Measurements from ENCODE around the gene SMARCC2.
"Not testable (repeated sequence)": the region's sequence is repeated elsewhere in the genome, so short reads cannot be mapped to it uniquely, and the experiment has no call there.

SMARCC2 gene

GRCh38 chr12:56165369-56165768 lies 23.9 kb downstream of the SMARCC2 start:
- no peak for DNase-seq (ENCODE audit: low read depth in 4 of 4, low spot score in 1 of 4)

DNA sequence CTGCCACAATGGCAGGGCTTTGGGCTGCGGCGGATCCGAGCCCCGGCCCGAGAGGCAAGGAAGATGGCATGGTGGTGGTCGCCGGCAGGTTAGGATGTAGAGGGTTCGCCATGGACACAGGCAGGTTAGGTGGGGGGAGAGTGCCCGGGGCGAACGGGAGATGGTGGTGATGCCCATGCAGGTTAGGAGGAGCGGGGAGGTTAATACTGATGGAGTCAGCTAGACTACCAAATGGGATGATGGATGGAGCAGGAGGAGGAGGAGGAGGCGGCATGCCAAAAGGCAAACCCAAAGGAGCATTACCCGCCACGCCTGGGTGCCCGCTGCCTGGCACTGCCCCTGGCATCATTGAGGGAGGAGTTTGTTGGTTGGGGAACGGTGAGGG lies 24.9 kb downstream of the SMARCC2 start:
- DNase-seq (ENCODE audit: low read depth in 4 of 4, low spot score in 1 of 4), result no peak

DNA sequence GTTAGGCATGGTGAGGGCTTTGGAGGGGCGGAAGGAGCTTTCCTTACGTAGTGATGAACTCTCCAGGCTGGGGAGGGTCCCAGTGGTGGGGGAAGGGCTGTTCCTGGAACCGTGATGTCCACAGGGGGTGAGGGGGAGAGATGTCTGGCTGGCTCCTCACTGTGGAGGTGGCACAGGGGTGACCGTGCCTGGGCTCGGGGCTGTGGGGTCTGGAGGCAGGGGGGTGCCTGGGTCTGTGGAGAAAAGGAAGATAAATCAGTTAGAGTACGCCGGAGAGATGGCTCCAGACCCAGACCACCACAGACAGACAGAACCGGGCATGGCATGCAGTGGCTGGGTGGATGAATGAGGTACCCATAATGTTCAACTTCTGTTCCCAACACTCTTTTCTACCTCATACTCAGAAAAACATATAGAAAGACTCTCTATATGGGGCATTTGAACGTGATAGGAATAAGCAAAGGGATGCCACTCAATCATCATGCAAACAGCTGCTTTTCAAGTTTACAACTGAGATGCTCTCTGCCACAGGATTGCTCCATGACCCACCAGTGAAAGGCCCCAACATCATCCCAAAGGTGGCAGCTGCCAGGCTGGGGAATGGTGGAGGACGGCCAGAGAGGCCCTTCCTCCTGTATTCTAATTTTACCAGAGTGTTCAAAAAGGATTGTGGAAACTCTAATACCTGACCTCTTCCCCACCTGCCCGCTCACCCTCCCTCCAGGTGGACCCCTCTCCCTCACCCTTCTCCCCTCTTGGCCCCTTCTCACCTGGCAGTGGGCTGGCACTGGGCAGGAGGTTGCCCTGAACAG lies 25.5 kb downstream of the SMARCC2 start:
- no peak for DNase-seq (ENCODE audit: low read depth in 4 of 4, low spot score in 1 of 4)

GRCh38 chr12:56162468-56163290 lies 26.6 kb downstream of the SMARCC2 start:
- no peak for DNase-seq (ENCODE audit: low read depth in 4 of 4, low spot score in 1 of 4)

- no peak for DNase-seq (ENCODE audit: low read depth in 4 of 4, low spot score in 1 of 4)
These were observed 27.5 kb downstream of the SMARCC2 start for GRCh38 chr12:56161690-56162351.

GRCh38 chr12:56160894-56161689 lies 28.2 kb downstream of the SMARCC2 start:
- no peak for DNase-seq (ENCODE audit: low read depth in 4 of 4, low spot score in 1 of 4)

- peak in 3 of 4 experiments; percentile 21 to 51 (median 42) for DNase-seq (ENCODE audit: low read depth in 4 of 4, low spot score in 1 of 4)
These were observed 29.0 kb downstream of the SMARCC2 start for GRCh38 chr12:56160193-56160763.

- DNase-seq (ENCODE audit: low read depth in 4 of 4, low spot score in 1 of 4), result no peak
These were observed 29.6 kb downstream of the SMARCC2 start for GRCh38 chr12:56159482-56160192.

DNA sequence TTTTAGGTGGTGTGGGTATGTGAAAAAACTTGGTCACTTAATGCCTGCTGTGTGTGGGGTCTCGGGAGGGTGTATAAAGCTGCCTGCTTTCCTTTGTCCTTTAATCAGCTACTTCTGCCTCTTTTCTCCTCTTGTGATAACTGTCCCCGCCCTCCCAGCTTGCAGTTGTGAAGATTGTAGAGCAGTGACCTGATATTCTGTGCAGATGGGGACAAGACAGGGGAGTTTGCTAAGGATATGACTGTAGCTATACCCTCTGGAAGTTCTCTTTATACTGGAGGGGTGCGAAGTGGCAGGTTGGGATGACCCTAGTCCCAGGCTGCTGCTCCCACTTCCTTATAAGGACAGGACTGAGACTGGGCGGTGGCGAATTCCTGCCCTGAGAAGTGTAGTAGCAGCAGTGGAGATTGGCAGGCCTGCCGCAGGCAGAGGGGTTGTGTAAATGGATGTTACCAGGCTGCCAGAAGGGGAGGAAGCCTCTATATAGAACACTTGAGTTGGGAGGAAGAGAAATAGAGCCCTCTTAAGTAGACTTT lies 30.3 kb downstream of the SMARCC2 start:
- DNase-seq (ENCODE audit: low read depth in 4 of 4, low spot score in 1 of 4), result peak in 1 of 4 experiments; percentile 29

- peak; percentile 79 to 91 (median 90) for DNase-seq (ENCODE audit: low read depth in 4 of 4, low spot score in 1 of 4)
These were observed 31.0 kb downstream of the SMARCC2 start, which contains the start of gene MYL6 for GRCh38 chr12:56158029-56158925. MYL6 (plus strand) TSS chr12:56158359; CDS start chr12:56158402, 43 bp downstream.

GRCh38 chr12:56157201-56158028 lies 31.9 kb downstream of the SMARCC2 start:
- DNase-seq (ENCODE audit: low read depth in 4 of 4, low spot score in 1 of 4), result peak; percentile 19 to 45 (median 30)

GRCh38 chr12:56156464-56157200 lies 32.7 kb downstream of the SMARCC2 start:
- not testable (repeated sequence) for DNase-seq (ENCODE audit: low read depth in 4 of 4, low spot score in 1 of 4)

DNA sequence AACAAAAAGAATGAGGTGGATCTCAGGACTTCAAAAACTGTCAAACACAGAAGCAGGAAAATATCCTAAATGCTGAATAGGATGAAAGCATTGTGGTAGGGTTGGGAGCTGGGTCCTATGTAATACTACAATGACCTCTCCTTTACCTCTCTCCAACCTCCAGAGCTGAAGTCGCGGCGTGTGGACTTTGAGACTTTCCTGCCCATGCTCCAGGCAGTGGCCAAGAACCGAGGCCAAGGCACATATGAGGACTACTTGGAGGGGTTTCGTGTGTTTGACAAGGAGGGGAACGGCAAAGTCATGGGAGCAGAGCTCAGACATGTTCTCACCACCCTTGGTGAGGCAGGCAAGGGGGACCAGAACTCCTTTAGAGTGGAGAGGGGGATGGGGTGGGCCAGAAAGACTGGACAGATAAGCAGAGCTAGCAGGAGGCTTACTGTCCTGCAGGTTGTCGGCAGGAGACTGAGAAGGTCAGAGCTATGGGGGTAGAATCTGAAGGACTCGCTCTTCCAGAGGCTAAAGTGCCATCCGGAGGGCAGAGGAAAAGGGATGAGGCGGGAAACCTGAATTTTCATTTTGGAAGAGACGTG lies 33.9 kb downstream of the SMARCC2 start:
- DNase-seq (ENCODE audit: low read depth in 4 of 4, low spot score in 1 of 4), result no peak

- DNase-seq (ENCODE audit: low read depth in 4 of 4, low spot score in 1 of 4), result no peak
These were observed 34.5 kb downstream of the SMARCC2 start for GRCh38 chr12:56154818-56155217.

DNA sequence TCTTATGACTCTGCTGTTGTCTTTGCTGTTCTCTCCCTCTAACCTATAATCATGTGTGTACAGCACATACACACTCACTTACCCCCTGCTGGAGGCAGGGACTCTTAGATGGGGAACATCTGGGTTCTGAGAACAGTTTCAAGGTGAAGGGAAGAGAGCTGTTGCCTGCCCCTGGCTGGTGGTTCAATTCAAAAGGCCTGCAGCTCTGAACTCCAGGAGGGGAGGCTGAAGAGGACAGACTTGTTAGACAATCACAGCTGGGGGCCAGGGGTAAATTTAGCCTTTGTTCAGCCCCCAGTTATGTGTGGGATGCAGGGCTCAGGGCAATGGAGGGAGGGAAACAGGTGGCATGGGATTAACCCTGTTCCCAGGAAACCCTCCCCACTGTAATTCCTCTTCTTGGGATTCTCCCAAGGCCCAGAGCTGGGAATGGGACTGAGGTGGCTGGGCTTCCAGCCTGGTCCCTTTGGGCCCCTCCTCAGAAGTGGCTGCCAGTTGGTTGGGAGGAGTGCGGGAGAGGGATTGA lies 35.0 kb downstream of the SMARCC2 start:
- DNase-seq (ENCODE audit: low read depth in 4 of 4, low spot score in 1 of 4), result no peak

- no peak for DNase-seq (ENCODE audit: low read depth in 4 of 4, low spot score in 1 of 4)
These were observed 35.6 kb downstream of the SMARCC2 start for GRCh38 chr12:56153678-56154065.

Data from stimulated activated CD4-positive, alpha-beta T cell treated with anti-CD3 and anti-CD28 coated beads, Interleukin-1b, Interleukin-23, amount 100 ng/mL, for 24 hours (primary cell).